Stimulated activated CD4-positive, alpha-beta T cell treated with anti-CD3 and anti-CD28 coated beads, TNF-alpha, amount 100 ng/mL, for 24 hours (primary cell): ENCODE data around the gene PRPF18.

Source experiments
- DNase-seq, 3 experiments: peaks; one replicate each; pipeline ENCODE4 v3.0.0-alpha.2; 2020; ENCODE audit warnings: low read depth in 3 of 3

The PRPF18 gene

DNA sequence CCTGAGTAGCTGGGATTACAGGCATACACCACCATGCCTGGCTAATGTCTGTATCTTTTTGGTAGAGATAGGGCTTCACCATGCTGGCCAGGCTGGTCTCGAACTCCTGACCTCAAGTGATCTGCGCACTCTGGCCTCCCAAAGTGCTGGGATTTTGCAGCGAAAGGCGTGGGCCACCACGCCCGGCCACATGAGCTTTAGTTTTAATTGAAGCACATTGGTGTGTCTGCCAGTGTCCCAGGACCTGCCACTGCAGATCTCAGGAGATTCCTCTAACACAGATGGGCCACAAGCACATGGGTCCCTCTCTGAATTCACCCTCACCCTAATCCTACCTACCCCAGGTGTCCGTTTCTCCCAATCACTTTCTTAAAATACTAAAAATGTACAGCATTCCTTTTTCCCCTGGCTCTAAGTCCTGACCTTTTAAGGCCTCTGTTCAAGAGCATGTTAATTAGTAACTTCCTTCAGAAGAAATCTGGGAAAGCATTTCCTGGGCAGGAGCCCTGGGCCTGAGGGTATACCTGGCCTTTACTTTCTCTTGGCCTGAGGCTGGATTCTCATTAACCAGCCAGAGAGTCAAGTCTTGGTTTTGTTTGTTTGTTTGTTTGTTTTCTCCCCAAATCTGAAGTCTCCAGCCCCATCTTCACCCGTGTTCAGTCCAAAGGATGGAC is 82.6 kb downstream of the PRPF18 start:
- DNase-seq = no peak

- no peak for DNase-seq
These were observed 83.1 kb downstream of the PRPF18 start for GRCh38 chr10:13669901-13670300.

DNA sequence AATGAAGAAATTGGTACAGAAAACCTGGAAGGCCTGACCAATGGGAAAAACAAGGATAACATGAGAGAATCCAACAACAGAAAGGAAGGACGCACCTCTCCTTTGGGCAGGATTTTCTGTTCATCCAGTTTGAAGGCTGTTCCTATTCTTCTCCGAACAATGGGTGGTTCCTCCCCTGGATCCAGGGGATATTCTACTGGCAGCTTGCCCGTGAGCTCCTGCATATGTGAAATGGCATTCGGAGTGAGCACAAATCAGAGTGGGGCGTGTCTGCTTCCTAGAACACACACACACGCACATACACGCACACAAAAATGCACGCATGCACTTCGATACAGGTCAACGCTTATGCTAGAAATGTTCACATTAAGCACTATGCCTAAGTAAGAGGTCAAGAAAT is 83.5 kb downstream of the PRPF18 start:
- DNase-seq = no peak

GRCh38 chr10:13671904-13672303 is 85.1 kb downstream of the PRPF18 start:
- no peak for DNase-seq

DNA sequence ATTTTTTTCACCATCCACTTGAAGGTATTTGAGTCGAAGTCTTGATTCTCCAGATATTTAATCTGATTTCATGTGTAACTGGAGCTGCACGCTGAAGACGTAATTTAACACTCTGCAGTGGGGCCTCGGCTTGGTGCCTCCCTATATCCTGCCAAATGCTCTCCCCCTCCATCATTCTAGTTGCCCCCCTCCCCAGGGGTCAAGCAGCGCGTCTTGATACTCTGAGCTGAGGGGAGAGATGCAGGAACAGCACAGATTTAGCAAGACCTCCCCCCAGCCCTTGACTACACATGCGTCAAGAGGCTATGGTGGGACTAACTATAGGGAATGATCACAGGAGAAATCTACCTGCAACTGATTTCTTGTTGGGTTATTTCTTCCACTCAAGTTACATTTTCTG is 85.8 kb downstream of the PRPF18 start:
- no peak for DNase-seq

DNA sequence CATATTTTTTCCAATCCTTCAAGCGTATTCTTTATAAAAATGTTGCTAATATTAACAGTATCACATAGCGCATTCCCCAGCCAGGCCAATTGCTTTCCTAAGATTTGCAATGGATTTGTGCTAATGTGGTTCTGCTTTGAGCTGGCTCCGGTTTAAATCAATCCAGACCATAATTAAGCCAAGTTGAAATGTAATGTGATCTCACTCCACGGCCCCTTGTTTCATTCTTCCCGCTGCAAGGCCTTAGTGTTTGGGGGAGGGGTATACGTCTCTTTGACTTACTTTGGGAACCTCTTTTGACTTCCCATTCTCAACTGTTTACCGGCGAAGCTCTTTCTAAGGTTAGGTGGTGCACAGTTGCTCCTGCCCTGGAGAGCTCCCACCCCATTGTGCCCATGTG is 86.4 kb downstream of the PRPF18 start:
- no peak for DNase-seq

- no peak for DNase-seq
These were observed 88.2 kb downstream of the PRPF18 start for GRCh38 chr10:13674645-13675588.

DNA sequence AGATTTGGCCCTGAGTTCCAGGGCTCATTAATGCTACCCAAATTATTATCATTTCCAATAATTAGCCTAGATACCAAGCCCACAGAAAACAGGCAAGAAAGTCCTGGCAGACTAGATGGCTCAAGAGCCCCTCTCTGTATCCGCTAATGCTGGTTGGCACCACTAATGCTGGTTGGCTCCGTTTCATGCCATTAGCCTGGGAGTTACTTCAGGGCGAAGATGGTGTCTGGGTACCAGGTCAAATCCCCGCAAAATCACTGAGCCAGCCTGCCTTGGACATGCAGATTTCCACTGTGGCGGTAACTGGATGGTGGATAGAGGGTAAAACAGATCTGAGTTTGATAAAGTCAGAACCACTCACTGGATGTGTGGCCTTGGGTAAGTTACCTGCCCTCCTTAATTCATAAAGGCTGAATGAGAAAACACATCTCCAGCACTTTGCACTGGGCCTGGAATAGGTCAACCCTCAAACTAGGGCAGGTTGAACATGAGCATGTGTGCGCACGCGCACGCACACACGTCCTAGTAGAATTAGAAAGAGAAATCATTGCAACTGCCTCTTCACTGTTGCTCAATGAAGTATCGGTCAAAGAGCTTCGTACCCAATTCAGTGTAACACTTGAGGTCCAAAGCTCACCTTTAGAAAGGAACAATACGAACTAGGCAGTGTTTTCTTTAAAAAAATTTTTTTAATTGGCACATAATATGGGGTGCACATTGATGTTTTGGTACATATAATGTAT is 91.5 kb downstream of the PRPF18 start:
- DNase-seq = no peak
